GF-D8 (cell line): ENCODE data around the gene RLN3.

ENCODE experiments used
- DNase-seq: peaks from one replicate; lab custom pipeline; 2025; lab: John Stamatoyannopoulos, UW

Gene RLN3

GRCh38 chr19:14054721-14055120 is 26.8 kb downstream of the RLN3 start:
- DNase-seq = no peak

GRCh38 chr19:14055396-14055795 is 27.4 kb downstream of the RLN3 start:
- no peak for DNase-seq

DNA sequence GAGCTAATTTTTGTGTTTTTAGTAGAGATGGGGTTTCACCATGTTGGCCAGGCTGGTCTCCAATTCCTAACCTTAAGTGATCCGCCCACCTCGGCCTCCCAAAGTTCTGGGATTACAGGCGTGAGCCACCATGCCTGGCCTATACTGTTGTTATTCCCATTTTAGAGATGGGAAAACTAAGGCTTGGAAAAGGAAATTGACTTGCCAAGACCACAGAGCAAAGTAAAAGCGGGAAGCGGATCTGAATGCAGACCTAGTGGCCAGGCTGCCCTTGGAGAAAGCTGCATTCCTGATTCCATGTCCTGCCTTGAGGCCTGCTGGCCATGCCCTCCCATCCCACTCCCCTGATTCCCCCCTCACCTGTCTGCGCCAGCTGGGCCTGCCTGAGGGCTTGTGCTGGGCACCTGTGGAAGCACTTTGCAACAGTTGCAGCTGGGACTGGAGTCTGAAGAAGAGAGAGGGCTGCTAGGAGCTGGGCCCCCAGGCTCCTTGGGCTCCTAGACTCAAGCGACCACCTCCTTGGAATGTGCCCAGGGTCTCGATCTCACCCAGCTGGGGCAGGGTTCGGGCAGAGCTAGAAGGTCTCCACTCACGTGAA is 28.2 kb downstream of the RLN3 start:
- DNase-seq = no peak

DNA sequence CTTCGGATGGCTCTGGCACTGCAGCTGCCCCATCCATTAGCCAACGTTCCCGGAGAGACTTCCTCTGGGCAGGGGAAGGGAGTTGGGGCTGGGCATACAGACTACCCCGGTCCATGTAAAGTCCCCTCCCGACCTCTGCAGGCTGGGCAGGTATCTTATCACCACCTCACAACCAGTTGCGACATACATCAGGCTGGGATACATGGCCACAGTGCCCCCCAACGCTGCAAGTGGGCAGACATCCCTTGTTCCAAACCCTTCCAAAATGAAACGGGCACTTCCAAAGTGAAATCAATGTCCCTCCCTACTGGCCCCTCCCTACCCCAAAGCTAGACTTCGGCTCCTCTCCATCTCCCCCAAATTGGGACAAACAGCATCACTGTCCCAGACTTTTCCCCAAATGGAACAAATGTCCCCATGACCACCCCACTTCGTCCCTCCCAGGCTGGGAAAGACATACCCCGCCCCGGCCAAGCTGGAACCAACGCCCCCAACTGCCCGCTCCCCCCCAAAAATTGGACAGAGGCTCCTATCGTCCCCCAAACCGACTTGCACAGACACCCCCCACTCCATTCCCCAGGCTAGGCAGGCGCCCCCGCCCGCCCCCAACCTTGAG is 28.9 kb downstream of the RLN3 start:
- no peak for DNase-seq

DNA sequence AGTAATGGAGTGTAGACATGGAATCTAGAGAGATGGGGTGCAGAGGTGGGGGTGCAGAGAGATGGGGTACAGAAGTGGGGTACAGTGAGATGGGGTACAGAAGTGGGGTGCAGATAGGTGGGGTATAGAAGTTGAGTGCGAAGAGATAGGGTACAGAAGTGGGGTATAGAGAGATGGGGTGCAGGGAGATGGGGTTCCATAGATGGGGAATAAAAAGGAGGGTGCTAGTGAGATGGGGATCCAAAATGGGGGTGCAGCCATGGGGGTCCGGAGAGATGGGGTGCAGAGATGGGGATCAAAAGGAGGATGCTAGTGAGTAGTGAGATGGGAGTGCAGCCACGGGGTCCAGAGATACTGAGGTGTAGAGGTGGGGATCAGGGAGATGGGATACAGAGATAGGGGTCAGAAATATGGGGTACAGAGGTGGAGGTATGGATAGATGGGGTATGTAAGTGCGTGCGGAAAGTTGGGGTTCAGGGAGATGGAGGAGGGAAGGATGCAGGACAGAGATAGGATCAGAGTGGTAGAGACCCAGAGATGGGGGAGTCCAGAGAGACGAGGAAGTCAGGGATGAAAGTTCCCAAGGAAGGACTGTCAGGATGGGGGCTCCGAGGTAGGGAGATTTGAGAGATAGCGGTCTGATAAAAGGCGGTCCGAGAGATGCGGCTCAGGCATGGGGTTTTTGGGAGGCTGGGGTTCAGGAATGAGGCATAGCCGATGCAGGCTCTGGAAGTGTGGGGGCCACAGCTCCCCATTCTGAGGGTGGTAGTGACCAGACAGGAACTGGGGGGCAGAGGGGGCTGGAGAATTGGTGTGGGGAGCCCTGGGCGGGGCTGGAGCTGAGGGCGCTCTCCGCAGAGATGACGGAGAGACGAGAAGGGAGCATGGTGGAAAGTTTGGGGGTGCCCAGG is 30.5 kb downstream of the RLN3 start:
- DNase-seq = no peak

DNA sequence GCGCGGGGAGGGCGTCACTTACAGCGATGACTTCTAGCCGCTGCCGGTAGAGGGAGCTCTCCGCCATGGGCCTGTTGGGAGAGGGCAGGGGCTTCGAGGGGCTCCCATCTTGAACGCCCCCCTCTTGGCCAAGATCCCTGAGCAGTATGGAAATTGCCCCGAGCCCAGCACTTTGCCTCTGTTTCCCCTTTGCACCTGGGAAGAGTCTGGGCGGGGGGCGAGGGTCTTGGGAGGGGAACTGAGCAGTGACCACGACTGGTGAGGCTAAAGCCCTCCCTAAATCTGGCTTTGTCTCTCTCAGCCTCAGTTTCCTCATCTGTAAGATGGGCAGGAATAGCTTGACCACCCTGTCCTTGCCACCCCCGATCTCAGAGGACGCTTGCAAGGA is 31.1 kb downstream of the RLN3 start:
- no peak for DNase-seq

DNA sequence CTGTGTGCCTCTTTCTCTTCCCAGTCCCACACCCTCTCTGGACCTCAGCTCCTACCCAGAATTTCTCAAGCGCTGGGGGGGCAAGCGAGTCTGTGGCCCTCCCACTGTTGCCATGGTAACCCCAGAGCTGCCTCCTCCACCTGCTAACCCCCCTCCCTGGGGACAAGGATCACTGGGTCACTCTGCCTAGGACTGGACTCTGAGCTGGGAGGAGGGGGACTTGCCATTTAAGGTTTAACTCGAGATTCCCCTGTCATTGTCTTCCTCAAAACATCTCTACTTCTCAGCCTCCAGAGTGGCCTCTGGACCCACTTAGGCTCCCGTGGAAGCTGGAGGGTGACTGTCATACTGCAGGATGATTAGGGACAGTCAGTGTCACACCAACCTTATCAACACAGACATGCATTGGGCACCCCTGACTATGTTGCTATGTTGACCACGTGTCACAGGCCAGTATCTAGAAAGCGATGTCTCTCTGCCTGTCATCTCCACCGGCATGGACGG is 31.8 kb downstream of the RLN3 start:
- no peak for DNase-seq

DNA sequence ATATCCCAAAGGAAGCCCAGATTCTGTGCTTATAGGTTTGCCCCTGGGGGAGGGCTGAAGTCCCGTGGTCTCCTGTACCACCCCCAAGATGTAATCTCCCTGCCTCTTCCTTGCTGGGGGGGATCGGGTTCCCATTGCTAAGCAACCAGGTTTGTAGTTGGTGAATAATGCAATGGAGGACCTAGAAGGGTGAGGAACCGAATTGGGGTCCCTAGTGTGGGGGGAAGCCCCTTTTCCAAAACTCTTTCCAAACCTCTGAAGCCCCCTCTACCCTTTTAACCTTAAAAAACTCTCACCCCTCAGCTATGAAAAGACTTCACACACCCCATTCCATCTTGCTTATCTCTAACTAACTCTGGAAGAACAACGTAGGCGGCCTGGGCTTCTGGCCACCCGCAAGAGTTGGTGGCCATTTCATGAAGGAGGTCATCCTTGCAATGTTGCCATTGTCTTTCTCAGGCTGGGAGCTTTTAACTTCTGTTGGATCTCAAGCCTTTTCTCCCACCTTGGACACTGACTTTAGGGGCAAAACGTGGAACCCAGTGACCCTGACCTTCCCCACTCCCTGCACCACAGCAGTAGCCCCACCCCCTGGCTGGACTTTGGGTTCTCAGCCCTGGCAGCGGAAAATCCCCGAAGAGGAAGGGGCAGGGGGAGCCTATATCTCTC is 33.3 kb downstream of the RLN3 start:
- DNase-seq = no peak

DNA sequence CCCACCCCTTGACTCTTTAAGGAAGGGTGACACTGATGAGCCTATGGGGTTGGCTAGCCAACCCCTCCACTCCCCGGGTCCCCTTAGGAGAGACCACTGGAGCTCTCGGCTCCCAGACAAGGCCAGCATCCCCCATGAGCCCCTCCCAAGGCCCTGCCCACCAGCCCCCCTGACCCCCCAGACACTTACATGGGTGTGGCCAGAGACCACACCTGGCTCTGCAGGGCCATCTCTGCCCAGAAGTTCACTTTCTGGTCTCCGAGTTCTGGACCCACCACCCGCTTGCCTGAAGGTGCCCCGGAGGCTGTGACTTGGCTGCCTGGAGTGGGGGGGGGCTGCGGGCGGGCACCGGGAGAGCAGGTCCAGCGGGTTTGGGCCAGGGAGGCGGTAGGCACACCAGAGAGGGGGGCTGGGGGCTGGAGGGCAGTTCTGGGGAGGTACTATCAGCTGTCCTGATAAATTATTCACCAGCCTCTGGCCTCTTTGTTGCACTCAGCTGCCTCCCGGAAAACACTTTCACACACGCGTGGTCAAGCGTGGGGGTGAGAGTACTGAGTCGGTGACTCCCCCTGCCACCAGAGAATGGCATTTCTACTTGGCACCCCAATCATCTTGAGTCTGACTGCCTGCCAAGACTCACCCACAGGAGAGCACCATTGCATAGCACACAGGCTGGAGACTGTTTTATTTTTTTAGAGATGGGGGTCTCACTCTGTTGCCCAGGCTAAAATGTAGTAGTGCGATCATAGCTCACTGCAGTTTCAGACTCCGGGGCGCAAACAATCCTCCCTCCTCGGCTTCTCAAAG is 34.0 kb downstream of the RLN3 start, which contains the start of gene PALM3:
PALM3 (minus strand) TSS at position 326 of the 807 bp plus-strand sequence; CDS start at position 230, 96 bp downstream.
- DNase-seq = no peak

DNA sequence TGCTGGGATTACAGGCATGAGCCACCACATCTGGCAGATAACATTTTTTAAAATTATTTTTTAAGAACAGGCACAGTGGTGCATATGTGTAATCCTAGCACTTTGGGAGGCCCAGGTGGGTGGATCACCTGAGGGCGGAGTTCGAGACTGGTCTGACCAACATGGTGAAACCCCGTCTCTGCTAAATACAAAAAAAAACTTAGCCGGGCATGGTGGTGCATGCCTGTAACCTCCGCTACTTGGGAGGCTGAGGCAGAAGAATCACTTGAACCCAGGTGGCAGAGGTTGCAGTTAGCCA is 34.6 kb downstream of the RLN3 start:
- DNase-seq = no peak

- DNase-seq = no peak
Observed at GRCh38 chr19:14063105-14063504, 35.2 kb downstream of the RLN3 start.

DNA sequence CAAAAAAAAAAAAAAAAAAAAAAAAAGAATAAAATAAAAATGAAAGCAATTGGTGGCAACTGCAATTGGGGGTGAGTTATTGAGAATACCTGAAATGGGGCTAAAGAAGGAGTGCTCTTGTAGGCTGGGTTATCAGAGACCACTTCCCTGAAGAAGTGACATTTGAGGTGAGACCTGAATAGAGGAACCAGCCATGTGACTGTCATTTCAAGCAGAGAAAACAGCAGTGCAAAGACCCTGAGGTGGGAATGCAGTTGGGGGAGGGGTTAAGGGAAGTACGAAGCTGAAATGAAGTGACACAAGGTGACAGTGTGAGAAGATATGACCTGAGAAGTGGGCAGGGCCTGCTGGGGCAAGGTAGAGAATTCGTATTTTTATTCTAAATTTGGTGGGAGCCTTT is 38.2 kb downstream of the RLN3 start:
- no peak for DNase-seq

DNA sequence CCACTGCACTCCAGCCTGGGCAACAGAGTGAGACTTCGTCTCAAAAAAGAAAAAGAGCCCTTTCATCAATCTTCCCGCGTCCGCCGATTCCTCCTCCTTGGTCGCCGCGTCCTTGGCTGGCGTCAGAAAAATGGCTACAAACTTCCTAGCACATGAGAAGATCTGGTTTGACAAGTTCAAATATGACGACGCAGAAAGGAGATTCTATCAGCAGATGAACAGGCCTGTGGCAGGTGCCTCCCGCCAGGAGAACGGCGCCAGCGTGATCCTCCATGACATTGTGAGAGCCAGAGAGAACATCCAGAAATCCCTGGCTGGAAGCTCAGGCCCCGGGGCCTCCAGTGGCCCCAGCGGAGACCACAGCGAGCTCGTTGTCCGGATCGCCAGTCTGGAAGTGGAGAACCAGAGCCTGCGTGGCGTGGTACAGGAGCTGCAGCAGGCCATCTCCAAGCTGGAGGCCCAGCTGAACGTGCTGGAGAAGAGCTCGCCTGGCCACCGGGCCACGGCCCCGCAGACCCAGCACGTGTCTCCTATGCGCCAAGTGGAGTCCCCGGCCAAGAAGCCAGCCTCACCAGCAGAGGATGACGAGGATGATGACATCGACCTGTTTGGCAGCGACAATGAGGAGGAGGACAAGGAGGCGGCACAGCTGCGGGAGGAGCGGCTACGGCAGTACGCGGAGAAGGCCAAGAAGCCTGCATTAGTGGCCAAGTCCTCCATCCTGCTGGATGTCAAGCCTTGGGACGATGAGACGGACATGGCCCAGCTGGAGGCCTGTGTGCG is 42.5 kb downstream of the RLN3 start:
- DNase-seq = no peak

DNA sequence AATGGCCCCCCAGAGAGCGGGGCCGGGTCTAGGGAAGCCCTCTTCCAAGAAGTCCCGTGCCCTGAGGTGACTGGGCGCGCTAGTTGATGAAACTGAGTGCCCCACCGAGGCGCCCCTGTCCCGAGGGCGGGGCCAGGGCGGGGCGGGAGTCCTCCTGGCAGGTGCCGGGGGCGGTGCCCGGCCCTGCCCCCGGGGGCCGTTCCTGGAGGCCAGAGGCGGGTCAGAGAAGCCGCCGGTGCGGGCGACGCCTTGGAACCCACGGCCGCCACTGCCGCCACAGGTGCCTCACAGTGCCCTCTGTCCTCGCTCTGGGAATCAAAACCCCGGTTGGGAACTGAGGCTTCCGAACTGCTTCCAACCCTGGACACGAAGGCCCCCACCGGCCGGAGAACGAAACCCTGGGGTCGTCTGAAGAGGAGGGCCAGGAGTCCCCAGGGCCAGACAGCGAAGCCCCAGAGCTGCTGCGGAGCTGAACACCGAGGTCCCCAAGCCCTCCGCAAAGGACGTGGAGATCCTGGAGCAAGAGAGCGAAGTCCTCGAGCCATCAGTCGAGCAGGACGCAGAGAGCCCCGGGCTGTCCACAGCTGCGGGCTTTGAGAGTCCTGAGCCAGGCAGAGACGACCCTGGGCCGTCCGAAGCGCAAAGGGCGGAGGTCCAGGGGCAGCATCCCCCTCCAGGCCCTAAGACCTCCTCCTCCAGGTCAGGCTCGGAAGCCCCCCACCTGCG is 44.8 kb downstream of the RLN3 start, which contains the start of gene MISP3:
MISP3 (plus strand) TSS at position 252 of the 726 bp plus-strand sequence. CDS start 524 bp downstream, outside the sequence.
- DNase-seq = no peak

GRCh38 chr19:14073261-14073924 is 45.4 kb downstream of the RLN3 start:
- peak; percentile 27 for DNase-seq

DNA sequence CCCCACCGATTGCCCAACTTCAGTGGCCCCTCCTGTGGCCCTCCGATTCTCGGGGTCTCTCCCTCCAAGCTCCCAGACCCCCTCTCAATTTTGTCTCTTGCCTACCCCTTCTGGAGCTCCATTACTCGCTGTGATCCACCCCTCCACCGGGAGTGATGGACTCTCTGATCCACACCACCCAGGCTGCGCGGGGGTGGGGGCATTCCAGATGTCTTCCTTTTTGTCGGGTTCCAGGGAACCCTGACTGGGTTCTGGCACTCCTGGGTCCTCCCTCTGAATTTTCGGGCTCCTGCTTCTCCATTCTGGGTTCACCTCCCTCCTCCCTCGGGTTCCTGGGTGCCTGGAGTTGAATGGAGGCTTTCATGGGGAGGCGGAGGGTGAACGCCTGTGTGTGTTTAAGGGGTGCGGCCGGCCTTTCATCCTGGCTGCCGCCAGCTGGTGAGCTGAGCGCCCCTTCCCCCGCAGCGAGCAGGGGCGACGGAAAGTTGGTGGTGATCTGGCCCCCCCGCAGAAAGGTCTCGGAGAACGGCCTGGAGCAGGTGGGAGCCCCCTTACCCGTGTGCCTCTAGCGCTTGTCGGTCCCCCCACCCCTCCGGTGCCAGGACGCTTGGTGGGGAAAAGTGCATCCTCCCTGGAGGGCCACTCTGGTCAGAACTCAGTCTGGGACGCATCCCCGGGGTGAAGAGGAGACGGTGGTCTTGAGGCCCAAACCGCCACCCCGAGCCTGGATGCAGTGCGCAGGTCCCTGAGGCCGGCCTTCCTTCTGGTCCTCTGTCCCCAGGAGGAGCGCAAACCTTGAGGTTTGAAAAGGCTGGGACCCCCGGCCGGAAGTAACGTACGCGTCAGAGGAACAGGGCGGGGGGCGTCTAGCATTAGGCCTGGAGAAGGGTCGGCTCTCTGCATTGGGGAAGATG is 46.2 kb downstream of the RLN3 start:
- no peak for DNase-seq

DNA sequence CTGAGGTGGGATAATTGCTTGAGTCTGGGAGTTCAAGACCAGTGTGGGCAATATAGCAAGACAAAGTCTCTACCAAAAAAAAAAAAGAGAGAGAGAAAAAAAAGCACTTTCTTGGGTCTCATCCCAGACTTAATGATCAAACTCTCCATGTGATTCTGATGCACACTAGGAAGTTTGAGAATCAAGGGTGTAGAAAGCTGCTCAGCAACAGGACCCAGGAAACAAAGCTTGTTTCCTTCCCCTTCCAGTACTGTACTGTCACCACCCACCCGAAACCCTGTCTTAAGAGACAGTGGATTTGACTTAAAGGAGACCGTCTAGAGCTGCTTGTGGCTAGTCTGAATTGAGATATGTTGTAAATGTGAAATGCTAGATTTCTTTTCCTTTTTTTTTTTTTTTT is 50.5 kb downstream of the RLN3 start:
- peak; percentile 34 for DNase-seq
